H1 (cell line): ENCODE data around the gene HDHD5. TPM values are rescaled to one million over a fixed set of nuclear protein-coding genes. Genes with fewer than 3 reads are reported as not detected.

Experiments used
- CTCF ChIA-PET: fragments of 300-600 bp; sonication (Branson Sonifier 250); formaldehyde crosslinking; loops from one replicate; lab custom pipeline; 2021; ENCODE audit not compliant: partially characterized antibody; lab: Charles Lee
- POLR2A ChIA-PET: fragments of 300-600 bp; sonication (Branson Sonifier 250); formaldehyde crosslinking; loops from one replicate; lab custom pipeline; 2021; ENCODE audit warnings: inconsistent platforms; ENCODE audit not compliant: partially characterized antibody; lab: Charles Lee
- DNase-seq, 2 experiments: peaks; one replicate each; pipeline versions ENCODE4 v3.0.0 to v3.0.0-alpha.2; 2010 to 2022; ENCODE audit warnings: low spot score in 2 of 2, low read depth in 1 of 2, mixed read lengths in 1 of 2
- FAIRE-seq: peaks from 2 replicates; lab custom pipeline; 2011; peaks lifted over from hg19 to GRCh38; lab: Jason Lieb, UNC
- H2AFZ ChIP-seq: 2 replicates; pipeline ENCODE4 v1.8.1; 2012; ENCODE audit warnings: low read length, inconsistent platforms
- H2AK5ac ChIP-seq: 2 replicates; pipeline ENCODE4 v1.6.1; 2013; ENCODE audit warnings: low read depth, low read length
- H2BK120ac ChIP-seq: replicated peaks from 2 replicates; pipeline ENCODE3; 2013; ENCODE audit warnings: low read depth, low read length, inconsistent platforms
- H2BK12ac ChIP-seq: 2 replicates; pipeline ENCODE4 v1.6.1; 2013; ENCODE audit warnings: low read depth, low read length
- H2BK15ac ChIP-seq: 2 replicates; pipeline ENCODE4 v1.6.1; 2013; ENCODE audit warnings: low read length
- H2BK20ac ChIP-seq: 2 replicates; pipeline ENCODE4 v1.6.1; 2013; ENCODE audit warnings: low read length
- H2BK5ac ChIP-seq: 2 replicates; pipeline ENCODE4 v1.6.1; 2013; ENCODE audit warnings: low read depth, low read length
- H3K14ac ChIP-seq: 2 replicates; pipeline ENCODE4 v1.6.1; 2013; ENCODE audit warnings: inconsistent platforms; ENCODE audit not compliant: insufficient read length
- H3K18ac ChIP-seq: 2 replicates; pipeline ENCODE4 v1.6.1; 2013; ENCODE audit warnings: low read length; ENCODE audit errors: extremely low read depth
- H3K23ac ChIP-seq: 2 replicates; pipeline ENCODE4 v1.6.1; 2013; ENCODE audit warnings: inconsistent platforms; ENCODE audit not compliant: insufficient read length
- H3K23me2 ChIP-seq: 2 replicates; pipeline ENCODE4 v1.6.1; 2013; ENCODE audit warnings: low read depth, low read length
- H3K27ac ChIP-seq: 2 replicates; pipeline ENCODE4 v1.6.1; 2011; ENCODE audit warnings: low read depth, low read length, inconsistent platforms
- H3K27me3 ChIP-seq, 4 experiments: replicated peaks in 1 of 4; 1 replicate in 1 of 4; 2 replicates in 3 of 4; pipeline versions ENCODE4 v1.6.1 to v1.8.1; 2011 to 2013; ENCODE audit warnings: low read length in 3 of 4, mild to moderate bottlenecking in 3 of 4, inconsistent platforms in 2 of 4, mixed read lengths in 2 of 4, moderate library complexity in 1 of 4; ENCODE audit not compliant: control insufficient read depth in 3 of 4, insufficient read depth in 3 of 4; ENCODE audit errors: extremely low read depth in 1 of 4
- H3K36me3 ChIP-seq, 4 experiments: 2 replicates each; pipeline versions ENCODE4 v1.6.1 to v1.8.1; 2011 to 2013; ENCODE audit warnings: mild to moderate bottlenecking in 4 of 4, low read length in 3 of 4, moderate library complexity in 2 of 4, control low read depth in 1 of 4, inconsistent platforms in 1 of 4; ENCODE audit not compliant: insufficient read depth in 4 of 4, control insufficient read depth in 2 of 4
- H3K4ac ChIP-seq: replicated peaks from 2 replicates; pipeline ENCODE3; 2013; ENCODE audit warnings: low read length, low read depth, mixed read lengths, inconsistent platforms; ENCODE audit not compliant: insufficient read length
- H3K4me1 ChIP-seq, 4 experiments: replicated peaks in 1 of 4; 1 replicate in 1 of 4; 2 replicates in 3 of 4; pipeline versions ENCODE4 v1.6.1 to v1.8.1; 2011 to 2013; ENCODE audit warnings: low read length in 3 of 4, inconsistent platforms in 2 of 4, mixed read lengths in 1 of 4; ENCODE audit not compliant: insufficient read depth in 4 of 4, control insufficient read depth in 3 of 4
- H3K4me2 ChIP-seq, 2 experiments: 2 replicates each; pipeline versions ENCODE4 v1.6.1 to v1.8.1; 2011 to 2013; ENCODE audit warnings: low read depth in 2 of 2, low read length in 2 of 2, control low read depth in 1 of 2, inconsistent platforms in 1 of 2, mild to moderate bottlenecking in 1 of 2; ENCODE audit not compliant: insufficient read depth in 1 of 2
- H3K4me3 ChIP-seq, 4 experiments: fragments of 200-600, 300-600 bp in 1 of 4; sonication (generic), shearing (Covaris generic), sonication (Bioruptor Twin) in 1 of 4; 2 replicates each; pipeline versions ENCODE4 v1.5.1 to v1.8.1; 2011 to 2016; ENCODE audit warnings: low read length in 4 of 4, low read depth in 3 of 4, control low read depth in 2 of 4, inconsistent platforms in 2 of 4, mild to moderate bottlenecking in 2 of 4, mixed read lengths in 1 of 4, moderate library complexity in 1 of 4; ENCODE audit not compliant: insufficient read depth in 2 of 4; ENCODE audit errors: extremely low read depth in 1 of 4
- H3K56ac ChIP-seq: replicated peaks from 2 replicates; pipeline ENCODE3; 2013; ENCODE audit warnings: low read depth, mild to moderate bottlenecking, mixed read lengths, low read length, inconsistent platforms; ENCODE audit not compliant: insufficient read length
- H3K79me1 ChIP-seq: 2 replicates; pipeline ENCODE4 v1.6.1; 2013; ENCODE audit warnings: low read depth, low read length, control low read depth
- H3K79me2 ChIP-seq, 2 experiments: 2 replicates each; pipeline versions ENCODE4 v1.6.1 to v1.8.1; 2012 to 2013; ENCODE audit warnings: low read length in 2 of 2, mild to moderate bottlenecking in 2 of 2, inconsistent platforms in 1 of 2; ENCODE audit not compliant: insufficient read depth in 2 of 2, control insufficient read depth in 1 of 2
- H3K9ac ChIP-seq, 4 experiments: replicated peaks in 1 of 4; 1 replicate in 1 of 4; 2 replicates in 3 of 4; pipeline versions ENCODE4 v1.6.1 to v1.8.1; 2011 to 2013; ENCODE audit warnings: low read depth in 3 of 4, low read length in 3 of 4, control low read depth in 2 of 4, mild to moderate bottlenecking in 2 of 4, moderate library complexity in 2 of 4, inconsistent platforms in 1 of 4; ENCODE audit errors: extremely low read depth in 1 of 4
- H3K9me3 ChIP-seq, 2 experiments: 2 replicates each; pipeline versions ENCODE4 v1.6.1 to v1.8.1; 2012 to 2013; ENCODE audit warnings: mild to moderate bottlenecking in 2 of 2, moderate library complexity in 2 of 2, control low read depth in 1 of 2, inconsistent platforms in 1 of 2, low read depth in 1 of 2, low read length in 1 of 2, mixed read lengths in 1 of 2; ENCODE audit not compliant: insufficient read depth in 2 of 2
- H4K20me1 ChIP-seq, 2 experiments: replicated peaks in 1 of 2; 2 replicates each; pipeline versions ENCODE3 to v1.8.1; 2011 to 2013; ENCODE audit warnings: inconsistent platforms in 2 of 2, low read length in 2 of 2, mild to moderate bottlenecking in 1 of 2; ENCODE audit not compliant: insufficient read depth in 2 of 2, control insufficient read depth in 1 of 2
- H4K5ac ChIP-seq: 2 replicates; pipeline ENCODE4 v1.6.1; 2013; ENCODE audit warnings: low read length, low read depth, mixed read lengths, inconsistent platforms; ENCODE audit not compliant: insufficient read length
- H4K8ac ChIP-seq: 2 replicates; pipeline ENCODE4 v1.8.0; 2013; ENCODE audit warnings: mild to moderate bottlenecking, moderate library complexity, low read length, inconsistent platforms; ENCODE audit not compliant: insufficient read depth; ENCODE audit errors: extremely low read depth
- H4K91ac ChIP-seq: replicated peaks from 2 replicates; pipeline ENCODE3; 2013; ENCODE audit warnings: low read length, mixed read lengths, inconsistent platforms; ENCODE audit not compliant: insufficient read length
- CREB1 ChIP-seq: IDR thresholded peaks from 2 replicates; pipeline ENCODE4 v1.6.1; 2012; ENCODE audit warnings: inconsistent platforms
- EGR1 ChIP-seq: IDR thresholded peaks from 2 replicates; pipeline ENCODE4 v1.6.1; 2011; ENCODE audit warnings: low read depth, low read length, borderline replicate concordance
- JUND ChIP-seq: IDR thresholded peaks from 2 replicates; pipeline ENCODE4 v1.6.1; 2011; ENCODE audit warnings: mild to moderate bottlenecking, improper control_type of control experiment, low read length
- POLR2AphosphoS5 ChIP-seq: IDR thresholded peaks from 2 replicates; pipeline ENCODE4 v1.6.1; 2011; ENCODE audit warnings: low read depth, low read length
- RAD21 ChIP-seq, 2 experiments: IDR thresholded peaks in 1 of 2; conservative IDR thresholded peaks in 1 of 2; 2 replicates each; pipeline ENCODE4 v1.6.1; 2011; ENCODE audit warnings: low read depth in 2 of 2, low read length in 2 of 2, improper control_type of control experiment in 1 of 2, inconsistent platforms in 1 of 2, mild to moderate bottlenecking in 1 of 2, moderate library complexity in 1 of 2
- RNF2 ChIP-seq: fragments of 200-900, 300-1000 bp; sonication (generic); IDR thresholded peaks from 2 replicates; pipeline ENCODE4 v1.7.1; 2016; ENCODE audit warnings: borderline replicate concordance, low read depth, mild to moderate bottlenecking, antibody characterized with exemption, low read length; ENCODE audit not compliant: poor library complexity, severe bottlenecking; ENCODE audit errors: missing control alignments
- SIN3A ChIP-seq, 2 experiments: IDR thresholded peaks in 1 of 2; conservative IDR thresholded peaks in 1 of 2; 2 replicates each; pipeline ENCODE4 v1.6.1; 2011 to 2012; ENCODE audit warnings: low read length in 2 of 2, improper control_type of control experiment in 1 of 2, low read depth in 1 of 2, mild to moderate bottlenecking in 1 of 2
- WGBS, 2 experiments: shearing (Covaris generic) in 1 of 2; methylation state at CpG; one replicate each; pipeline versions ENCODE4 v1.1.6 to v1.1.7; 2013 to 2015; ENCODE audit warnings: low lambda C conversion rate in 2 of 2, mixed read lengths in 2 of 2, inconsistent platforms in 1 of 2, low coverage in 1 of 2, missing lambda C conversion rate in 1 of 2; ENCODE audit not compliant: insufficient replicate concordance in 2 of 2, insufficient coverage in 1 of 2, insufficient read length in 1 of 2; ENCODE audit errors: extremely low coverage in 1 of 2, missing lambda C conversion rate in 1 of 2; 5-methylcytosine and 5-hydroxymethylcytosine counted together
- polyA plus RNA-seq, 7 experiments: library from polyadenylated mRNA; depleted of rRNA in 3 of 7; stranded (reverse) in 5 of 7; unstranded in 2 of 7; fragments of >200 nt in 5 of 7; fragments of 200-250 nt in 2 of 7; gene quantifications; 1 replicate in 5 of 7; 2 replicates in 1 of 7; 4 replicates in 1 of 7; pipeline versions ENCODE4 v1.2.1 to v1.2.3, GENCODE V29; 2011 to 2013; ENCODE audit warnings: missing spikeins in 2 of 7, mixed read lengths in 2 of 7
- total RNA-seq: library from RNA; stranded (reverse); fragmentation: NEBNext Ultra II Directional; extraction: Animal tissue kit (Norgen Biotek cat#: 25700); gene quantifications from 2 replicates; pipeline ENCODE4 v1.2.1, GENCODE V29; 2021
- TF ChIP-seq, protein P1 (sequence below): IDR thresholded peaks from 2 replicates; pipeline ENCODE4 v1.6.1; 2012; ENCODE audit warnings: inconsistent platforms

Gene HDHD5
- total and polyA plus RNA-seq, 2 of the 8 experiments (the other 6 are each of a cell fraction or from before 2014, with no cell fraction given) = 68.3 to 123 TPM

DNA sequence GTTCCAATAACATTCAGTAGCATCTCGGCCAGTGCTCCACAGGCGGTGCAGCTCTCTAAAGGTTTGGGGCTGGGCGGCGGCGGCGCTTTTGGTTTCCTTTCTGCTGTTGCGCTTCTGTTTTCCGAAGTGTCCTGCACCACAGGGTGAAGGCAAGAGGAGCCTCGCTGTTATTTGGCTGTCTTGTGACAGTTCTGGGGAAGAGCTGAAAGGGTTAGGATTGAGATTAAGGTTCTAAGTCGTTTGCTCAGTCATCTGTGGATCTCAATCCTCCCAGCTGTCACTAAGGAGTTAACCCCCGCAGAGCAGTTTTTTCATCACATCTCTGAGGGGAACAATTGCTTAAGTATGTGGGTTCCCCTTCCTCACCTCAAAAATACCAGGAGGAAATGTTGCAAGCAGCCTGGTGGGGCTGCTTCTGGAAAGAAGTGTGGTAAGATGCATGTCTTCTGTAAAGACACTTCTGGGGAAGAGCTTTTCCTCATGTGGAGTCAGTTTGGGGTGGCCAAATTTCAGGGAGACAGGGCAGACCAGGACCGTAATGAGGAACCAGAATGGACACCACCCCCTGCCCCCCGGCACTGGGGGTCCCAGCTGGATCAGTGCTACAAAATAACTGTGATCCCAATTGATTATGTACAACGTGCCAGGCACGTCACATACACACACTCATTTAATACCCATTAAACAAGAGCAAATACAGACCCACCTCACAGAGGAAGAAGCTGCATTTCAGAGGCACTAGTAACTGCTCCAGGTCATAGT lies 52.1 kb downstream of the HDHD5 start:
- H3K23me2 ChIP-seq = no peaks in the 10 kb centered on the region
- H2BK120ac ChIP-seq = no peak overlapping the region
- no peaks in the 10 kb centered on the region for H3K9me3 ChIP-seq
- 92% methylated on average over 15 of the region's 15 CpGs; no CpG with 5 or more reads in 1 of the 2 experiments for WGBS, 2 experiments
- H3K4me3 ChIP-seq = no peak overlapping the region
- FAIRE-seq (no peak), DNase-seq (no peak)
- H3K79me2 ChIP-seq = no peaks in the 10 kb centered on the region
- CTCF ChIA-PET = interaction anchor here (0.5 to 4.2 kb wide), 15 partner anchors 8 to 910 kb away, joined by 3 to 35 read pairs (median 6); no protein-coding TSS in a partner anchor
- H3K36me3 ChIP-seq = peaks cover 0 to 11% (median 2%) of the 10 kb centered on the region in 4 experiments; a peak in 1 of 8 replicates
- no peak overlapping the region for H3K4ac ChIP-seq
- H4K20me1 ChIP-seq = peaks cover 0 to 2% of the 10 kb centered on the region in 2 experiments
- POLR2A ChIA-PET = interaction anchor here (0.8 to 1.6 kb wide), 4 partner anchors 10 to 26 kb away, joined by 3 to 4 read pairs (median 3); no protein-coding TSS in a partner anchor
- H2BK5ac ChIP-seq = no peak overlapping the region
- H2AK5ac ChIP-seq = no peak overlapping the region
- no peak overlapping the region for H3K56ac ChIP-seq
- H3K27ac ChIP-seq = no peak overlapping the region
- no peak overlapping the region for H3K14ac ChIP-seq
- H2BK15ac ChIP-seq = no peak overlapping the region
- no peak overlapping the region for H2BK12ac ChIP-seq
- no peak overlapping the region for H4K91ac ChIP-seq
- H3K9ac ChIP-seq = no peak overlapping the region
- H3K4me2 ChIP-seq = no peak overlapping the region
- H4K5ac ChIP-seq = no peak overlapping the region
- no peak overlapping the region for H2BK20ac ChIP-seq
- no peak overlapping the region for H2AFZ ChIP-seq
- no peaks in the 10 kb centered on the region for H3K4me1 ChIP-seq
- no peak overlapping the region for H3K23ac ChIP-seq
- H3K18ac ChIP-seq = no peak overlapping the region
- H3K27me3 ChIP-seq = no peaks in the 10 kb centered on the region
- no peak for TF ChIP-seq EGR1
- no peak for TF ChIP-seq CREB1
- no peak for TF ChIP-seq JUND
- no peak for TF ChIP-seq RNF2
- no peak for TF ChIP-seq POLR2AphosphoS5
- TF ChIP-seq, protein P1, sequence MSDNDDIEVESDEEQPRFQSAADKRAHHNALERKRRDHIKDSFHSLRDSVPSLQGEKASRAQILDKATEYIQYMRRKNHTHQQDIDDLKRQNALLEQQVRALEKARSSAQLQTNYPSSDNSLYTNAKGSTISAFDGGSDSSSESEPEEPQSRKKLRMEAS = no peak
- no peak for TF ChIP-seq RAD21 (IDR thresholded peaks at IDR 0.05 in 1 of 2, conservative IDR thresholded peaks at IDR 0.05 in 1 of 2; ENCODE audit: low read depth in 2 of 2, low read length in 2 of 2)
- TF ChIP-seq SIN3A (conservative IDR thresholded peaks at IDR 0.05 in 1 of 2, IDR thresholded peaks at IDR 0.05 in 1 of 2; ENCODE audit: low read depth in 1 of 2, low read length in 2 of 2) = no peak
- no peaks in the 10 kb centered on the region; the same call in 1 of the 2 replicates for H3K79me1 ChIP-seq
- H4K8ac ChIP-seq = no peak overlapping the region
